ENCODE measurements around the gene GADD45GIP1.
A peak's percentile ranks its signal among the peaks of the same experiment; 100 is the strongest.

The GADD45GIP1 gene

DNA sequence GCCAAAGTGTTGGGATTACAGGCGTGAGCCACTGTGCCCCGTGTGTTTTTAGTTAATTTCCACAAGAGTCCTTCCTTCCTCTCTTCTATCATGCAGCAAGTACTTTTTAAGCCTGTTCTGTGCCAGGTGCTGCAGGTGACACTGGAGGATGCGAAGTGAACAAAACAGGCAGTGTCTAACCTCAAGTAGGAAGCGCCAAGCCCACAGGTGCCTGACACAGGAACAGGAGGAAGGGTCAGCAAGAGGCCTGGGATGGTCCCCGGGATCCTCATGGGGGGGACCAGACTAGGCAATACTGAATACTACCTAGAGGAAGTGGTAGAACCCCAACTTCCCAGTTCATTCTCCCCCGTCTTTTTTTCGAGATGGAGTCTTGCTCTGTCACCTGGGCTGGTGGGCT, 20.4 kb downstream of the GADD45GIP1 start:
- H3K4me2 ChIP-seq (ENCODE audit: low read length): peak overlapping the region; percentile 88
- peak overlapping the region; percentile 95 for H3K27ac ChIP-seq (ENCODE audit: low read depth, low read length)
- H3F3A ChIP-seq (ENCODE audit: control insufficient read depth, insufficient read depth): peaks cover 43% of the 10 kb centered on the region

DNA sequence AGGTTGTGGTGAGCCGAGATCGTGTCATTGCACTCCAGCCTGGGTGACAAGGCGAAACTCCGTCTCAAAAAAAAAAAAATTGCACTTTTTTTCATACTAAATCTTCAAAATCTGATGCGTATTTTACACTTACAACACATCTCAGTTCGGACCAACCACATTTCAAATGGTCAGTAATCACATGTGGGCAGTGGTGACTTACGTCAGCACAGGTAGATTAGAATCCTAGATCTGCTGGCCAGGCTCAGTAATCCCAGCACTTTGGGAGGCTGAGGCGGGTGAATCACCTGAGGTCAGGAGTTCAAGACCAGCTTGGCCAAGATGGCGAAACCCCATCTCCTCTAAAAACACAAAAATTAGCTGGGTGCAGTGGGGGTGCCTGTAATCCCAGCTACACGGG, 22.0 kb downstream of the GADD45GIP1 start:
- H3K9me2 ChIP-seq (replicated peaks; ENCODE audit: control insufficient read depth, low read length): no peaks in the 10 kb centered on the region
- peaks cover 58% of the 10 kb centered on the region for H3K79me2 ChIP-seq (ENCODE audit: control insufficient read depth, low read length)
- no peaks in the 10 kb centered on the region for H3K27me3 ChIP-seq (ENCODE audit: control insufficient read depth, low read length)
- H3K9me3 ChIP-seq (ENCODE audit: control insufficient read depth, insufficient read depth, low read length): no peaks in the 10 kb centered on the region
- peaks cover 15% of the 10 kb centered on the region for H4K20me1 ChIP-seq (ENCODE audit: control insufficient read depth, insufficient read depth, low read depth, low read length)
- H3K27ac ChIP-seq (ENCODE audit: low read depth, low read length): no peak overlapping the region
- no peak overlapping the region for H3K4me3 ChIP-seq (ENCODE audit: low read length)
- peaks cover 44% of the 10 kb centered on the region for H3K36me3 ChIP-seq (ENCODE audit: control insufficient read depth, low read length)
- TF ChIP-seq, protein P1, sequence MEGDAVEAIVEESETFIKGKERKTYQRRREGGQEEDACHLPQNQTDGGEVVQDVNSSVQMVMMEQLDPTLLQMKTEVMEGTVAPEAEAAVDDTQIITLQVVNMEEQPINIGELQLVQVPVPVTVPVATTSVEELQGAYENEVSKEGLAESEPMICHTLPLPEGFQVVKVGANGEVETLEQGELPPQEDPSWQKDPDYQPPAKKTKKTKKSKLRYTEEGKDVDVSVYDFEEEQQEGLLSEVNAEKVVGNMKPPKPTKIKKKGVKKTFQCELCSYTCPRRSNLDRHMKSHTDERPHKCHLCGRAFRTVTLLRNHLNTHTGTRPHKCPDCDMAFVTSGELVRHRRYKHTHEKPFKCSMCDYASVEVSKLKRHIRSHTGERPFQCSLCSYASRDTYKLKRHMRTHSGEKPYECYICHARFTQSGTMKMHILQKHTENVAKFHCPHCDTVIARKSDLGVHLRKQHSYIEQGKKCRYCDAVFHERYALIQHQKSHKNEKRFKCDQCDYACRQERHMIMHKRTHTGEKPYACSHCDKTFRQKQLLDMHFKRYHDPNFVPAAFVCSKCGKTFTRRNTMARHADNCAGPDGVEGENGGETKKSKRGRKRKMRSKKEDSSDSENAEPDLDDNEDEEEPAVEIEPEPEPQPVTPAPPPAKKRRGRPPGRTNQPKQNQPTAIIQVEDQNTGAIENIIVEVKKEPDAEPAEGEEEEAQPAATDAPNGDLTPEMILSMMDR (IDR thresholded peaks at IDR 0.05; ENCODE audit: low read depth, low read length, poor library complexity, severe bottlenecking): no peak
- TF ChIP-seq EZH2phosphoT487 (IDR thresholded peaks at IDR 0.05; ENCODE audit: borderline replicate concordance, low read length): no peak
- H3K4me2 ChIP-seq (ENCODE audit: low read length): no peak overlapping the region
- H3K4me1 ChIP-seq (ENCODE audit: control insufficient read depth, low read length): peaks cover 50% of the 10 kb centered on the region
- H3F3A ChIP-seq (ENCODE audit: control insufficient read depth, insufficient read depth): peaks cover 28% of the 10 kb centered on the region

More for the DNA sequence above, 20.4 kb downstream of the GADD45GIP1 start:
- Histone ChIP-seq H3K4me1 (ENCODE audit: control insufficient read depth, low read length) (peaks cover 63% of the 10 kb centered on the region), H3K4me3 (ENCODE audit: low read length) (peak overlapping the region; percentile 48), H3K27me3 (ENCODE audit: control insufficient read depth, low read length) (no peaks in the 10 kb centered on the region), H4K20me1 (ENCODE audit: control insufficient read depth, insufficient read depth, low read depth, low read length) (peaks cover 22% of the 10 kb centered on the region), H3K9me2 (replicated peaks; ENCODE audit: control insufficient read depth, low read length) (no peaks in the 10 kb centered on the region), H3K36me3 (ENCODE audit: control insufficient read depth, low read length) (peaks cover 46% of the 10 kb centered on the region), H3K9me3 (ENCODE audit: control insufficient read depth, insufficient read depth, low read length) (no peaks in the 10 kb centered on the region), H3K79me2 (ENCODE audit: control insufficient read depth, low read length) (peaks cover 57% of the 10 kb centered on the region)
- TF ChIP-seq, protein P1 (IDR thresholded peaks at IDR 0.05; ENCODE audit: low read depth, low read length, poor library complexity, severe bottlenecking): no peak
- TF ChIP-seq EZH2phosphoT487 (IDR thresholded peaks at IDR 0.05; ENCODE audit: borderline replicate concordance, low read length): no peak

DNA sequence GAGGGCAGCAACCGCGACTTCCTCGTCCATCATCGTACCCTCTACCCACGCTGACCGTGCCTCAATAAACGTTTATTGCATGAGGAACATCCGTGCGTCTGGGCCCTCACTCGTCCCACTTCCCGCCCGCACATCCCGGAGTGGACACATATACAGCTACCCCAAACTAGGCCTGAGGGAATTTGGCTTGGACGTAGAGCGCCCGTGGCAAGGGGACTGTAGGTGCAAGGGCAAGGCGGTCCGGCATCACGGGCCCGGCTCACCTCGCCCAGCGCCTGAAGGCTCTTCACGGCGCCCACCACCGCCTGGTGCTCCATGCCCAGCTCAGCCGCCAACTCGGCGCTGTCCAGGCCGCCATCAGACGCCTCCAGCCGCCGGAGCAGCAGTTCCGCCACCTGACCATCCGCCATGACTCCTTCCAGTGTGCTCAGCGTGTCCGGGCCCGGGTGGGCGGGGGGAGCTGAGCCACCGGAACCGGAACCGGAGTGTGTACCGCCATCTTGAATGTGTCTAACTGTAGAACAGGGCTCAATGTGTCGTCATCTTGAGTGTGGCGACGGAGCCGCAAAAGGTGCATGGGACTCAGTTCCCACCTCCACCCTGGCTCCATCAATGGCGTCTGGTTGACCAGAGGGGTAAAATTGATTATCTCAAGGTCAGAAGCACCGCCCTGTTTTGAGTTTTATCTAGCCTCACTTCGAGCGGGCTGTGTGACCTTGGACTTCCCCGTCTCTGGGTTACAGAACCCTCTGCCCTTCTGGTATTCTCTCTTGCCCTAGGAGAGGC, 23.5 kb downstream of the GADD45GIP1 start, which contains the start of gene FARSA:
Gene FARSA (minus strand): TSS at position 425 of the 786 bp plus-strand sequence. CDS start 15 bp downstream, at position 410.
- no peaks in the 10 kb centered on the region for H3K9me3 ChIP-seq (ENCODE audit: control insufficient read depth, insufficient read depth, low read length)
- peaks cover 43% of the 10 kb centered on the region for H3K36me3 ChIP-seq (ENCODE audit: control insufficient read depth, low read length)
- peaks cover 13% of the 10 kb centered on the region for H3F3A ChIP-seq (ENCODE audit: control insufficient read depth, insufficient read depth)
- peak within 1 kb of the TSS; percentile 87 for H3K4me2 ChIP-seq (ENCODE audit: low read length)
- H4K20me1 ChIP-seq (ENCODE audit: control insufficient read depth, insufficient read depth, low read depth, low read length): no peaks in the 10 kb centered on the region
- peaks cover 42% of the 10 kb centered on the region for H3K4me1 ChIP-seq (ENCODE audit: control insufficient read depth, low read length)
- no peaks in the 10 kb centered on the region for H3K27me3 ChIP-seq (ENCODE audit: control insufficient read depth, low read length)
- peaks cover 50% of the 10 kb centered on the region for H3K79me2 ChIP-seq (ENCODE audit: control insufficient read depth, low read length)
- no peaks in the 10 kb centered on the region for H3K9me2 ChIP-seq (replicated peaks; ENCODE audit: control insufficient read depth, low read length)
- peak within 1 kb of the TSS; percentile 96 for H3K4me3 ChIP-seq (ENCODE audit: low read length)
- H3K27ac ChIP-seq (ENCODE audit: low read depth, low read length): peak within 1 kb of the TSS; percentile 43
- no peak for TF ChIP-seq EZH2phosphoT487 (IDR thresholded peaks at IDR 0.05; ENCODE audit: borderline replicate concordance, low read length)
- TF ChIP-seq, protein P1 (IDR thresholded peaks at IDR 0.05; ENCODE audit: low read depth, low read length, poor library complexity, severe bottlenecking): no peak
